GM10266 (cell line): ENCODE data around the gene PCCA.
"Not testable (repeated sequence)": the region's sequence is repeated elsewhere in the genome, so short reads cannot be mapped to it uniquely, and the experiment has no call there.

Experiments used
- DNase-seq: peaks from one replicate; pipeline ENCODE4 v3.0.0; 2012; ENCODE audit errors: extremely low spot score
- TF ChIP-seq, protein P1 (sequence below): IDR thresholded peaks from 2 replicates; pipeline ENCODE4 v1.5.1; 2012; ENCODE audit warnings: mild to moderate bottlenecking, low read depth; ENCODE audit not compliant: control insufficient read depth, insufficient read depth; ENCODE audit errors: missing control alignments

PCCA gene

DNA sequence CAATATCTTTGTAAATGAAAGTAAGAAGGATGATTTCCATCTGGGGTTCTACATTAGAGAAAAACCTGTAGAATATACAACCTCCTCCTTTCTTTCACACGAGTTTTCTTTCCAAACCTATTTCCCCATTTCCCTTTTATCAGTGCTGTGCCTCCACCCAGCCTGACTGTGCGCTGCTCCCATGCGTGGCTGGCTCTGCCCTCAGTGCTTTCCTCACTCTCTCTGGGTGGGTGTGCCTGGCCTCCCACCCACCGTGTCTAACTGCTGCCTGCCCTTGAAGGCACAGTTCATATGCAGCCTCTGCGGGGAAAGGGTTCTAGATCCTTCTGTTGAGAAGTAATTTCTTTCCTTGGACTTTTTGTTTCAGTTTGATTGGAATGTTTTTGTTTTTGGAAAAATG, 70.7 kb downstream of the PCCA start:
- DNase-seq, result no peak
- TF ChIP-seq, protein P1, sequence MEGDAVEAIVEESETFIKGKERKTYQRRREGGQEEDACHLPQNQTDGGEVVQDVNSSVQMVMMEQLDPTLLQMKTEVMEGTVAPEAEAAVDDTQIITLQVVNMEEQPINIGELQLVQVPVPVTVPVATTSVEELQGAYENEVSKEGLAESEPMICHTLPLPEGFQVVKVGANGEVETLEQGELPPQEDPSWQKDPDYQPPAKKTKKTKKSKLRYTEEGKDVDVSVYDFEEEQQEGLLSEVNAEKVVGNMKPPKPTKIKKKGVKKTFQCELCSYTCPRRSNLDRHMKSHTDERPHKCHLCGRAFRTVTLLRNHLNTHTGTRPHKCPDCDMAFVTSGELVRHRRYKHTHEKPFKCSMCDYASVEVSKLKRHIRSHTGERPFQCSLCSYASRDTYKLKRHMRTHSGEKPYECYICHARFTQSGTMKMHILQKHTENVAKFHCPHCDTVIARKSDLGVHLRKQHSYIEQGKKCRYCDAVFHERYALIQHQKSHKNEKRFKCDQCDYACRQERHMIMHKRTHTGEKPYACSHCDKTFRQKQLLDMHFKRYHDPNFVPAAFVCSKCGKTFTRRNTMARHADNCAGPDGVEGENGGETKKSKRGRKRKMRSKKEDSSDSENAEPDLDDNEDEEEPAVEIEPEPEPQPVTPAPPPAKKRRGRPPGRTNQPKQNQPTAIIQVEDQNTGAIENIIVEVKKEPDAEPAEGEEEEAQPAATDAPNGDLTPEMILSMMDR, result no peak

DNA sequence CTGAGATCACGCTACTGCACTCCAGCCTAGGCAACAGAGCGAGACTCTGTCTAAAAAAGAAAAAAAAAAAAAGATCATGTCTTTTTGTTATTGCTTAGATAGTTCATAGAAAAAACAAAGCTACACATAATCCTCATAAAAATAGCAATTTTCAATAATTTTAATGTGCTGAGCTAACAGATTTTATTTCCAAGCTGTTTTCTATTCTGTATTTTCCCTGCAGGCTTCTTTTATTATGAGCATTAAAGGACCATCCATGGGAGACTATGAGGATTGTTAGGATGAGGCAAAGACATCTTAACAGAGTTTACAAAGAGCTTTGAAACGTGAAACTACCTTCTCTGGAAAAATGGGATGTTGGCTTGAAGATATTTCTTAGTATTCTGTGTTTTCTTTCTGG, 71.6 kb downstream of the PCCA start:
- DNase-seq, result no peak
- TF ChIP-seq, protein P1, result no peak

DNA sequence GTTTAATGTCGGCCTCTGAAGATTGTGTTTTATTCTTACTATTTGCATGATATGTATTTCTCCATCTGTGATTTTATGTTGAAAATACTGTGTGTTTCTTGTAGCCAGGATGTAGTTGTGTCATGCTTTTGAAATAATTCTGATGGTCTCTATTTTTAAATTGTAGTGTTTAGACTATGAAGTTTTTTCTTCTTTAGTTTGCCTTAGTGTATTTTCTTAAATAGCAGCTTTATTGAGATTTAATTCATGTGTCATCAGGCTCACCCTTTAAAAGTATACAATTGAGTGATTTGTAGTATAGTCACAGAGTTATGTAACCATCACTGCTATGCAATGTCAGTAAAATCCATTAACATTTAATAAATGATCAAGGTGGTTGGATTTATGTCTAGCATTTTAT, 74.5 kb downstream of the PCCA start:
- DNase-seq, result no peak
- TF ChIP-seq, protein P1, result no peak

DNA sequence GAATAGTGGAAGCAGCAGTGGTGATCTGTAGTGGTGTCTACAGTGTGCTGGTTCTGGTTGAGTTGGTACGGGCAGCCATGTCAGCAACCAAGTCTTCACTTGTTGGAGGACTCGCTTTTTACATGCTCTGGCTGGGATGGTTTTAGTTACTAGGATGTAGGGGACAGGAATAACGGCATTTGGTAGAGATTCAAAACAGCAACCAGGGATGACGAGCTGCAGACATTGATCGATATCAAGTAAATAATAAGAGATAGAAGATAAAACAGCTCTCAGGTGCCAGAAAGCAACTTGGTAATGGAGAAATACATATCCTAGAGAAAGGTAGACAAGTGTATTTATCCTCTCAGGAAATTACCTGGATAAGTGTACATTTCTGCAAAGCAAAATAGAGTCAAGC, 84.3 kb downstream of the PCCA start:
- DNase-seq, result no peak
- TF ChIP-seq, protein P1, result no peak

DNA sequence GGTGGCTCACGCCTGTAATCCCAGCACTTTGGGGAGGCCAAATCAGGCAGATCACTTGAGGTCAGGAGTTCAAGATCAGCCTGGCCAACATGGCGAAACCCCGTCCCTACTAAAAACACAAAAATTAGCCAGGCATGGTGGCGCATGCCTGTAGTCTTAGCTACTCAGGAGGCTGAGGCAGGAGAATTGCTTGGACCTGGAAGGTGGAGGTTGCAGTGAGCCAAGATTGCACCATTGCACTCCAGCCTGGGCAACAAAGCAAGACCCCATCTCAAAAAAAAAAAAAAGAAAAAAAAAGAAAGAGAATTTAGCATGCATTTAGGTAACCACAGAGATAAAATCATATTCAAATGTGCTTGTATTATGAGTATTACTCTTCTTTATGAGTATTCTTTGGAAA, 85.6 kb downstream of the PCCA start:
- not testable (repeated sequence) for DNase-seq

DNA sequence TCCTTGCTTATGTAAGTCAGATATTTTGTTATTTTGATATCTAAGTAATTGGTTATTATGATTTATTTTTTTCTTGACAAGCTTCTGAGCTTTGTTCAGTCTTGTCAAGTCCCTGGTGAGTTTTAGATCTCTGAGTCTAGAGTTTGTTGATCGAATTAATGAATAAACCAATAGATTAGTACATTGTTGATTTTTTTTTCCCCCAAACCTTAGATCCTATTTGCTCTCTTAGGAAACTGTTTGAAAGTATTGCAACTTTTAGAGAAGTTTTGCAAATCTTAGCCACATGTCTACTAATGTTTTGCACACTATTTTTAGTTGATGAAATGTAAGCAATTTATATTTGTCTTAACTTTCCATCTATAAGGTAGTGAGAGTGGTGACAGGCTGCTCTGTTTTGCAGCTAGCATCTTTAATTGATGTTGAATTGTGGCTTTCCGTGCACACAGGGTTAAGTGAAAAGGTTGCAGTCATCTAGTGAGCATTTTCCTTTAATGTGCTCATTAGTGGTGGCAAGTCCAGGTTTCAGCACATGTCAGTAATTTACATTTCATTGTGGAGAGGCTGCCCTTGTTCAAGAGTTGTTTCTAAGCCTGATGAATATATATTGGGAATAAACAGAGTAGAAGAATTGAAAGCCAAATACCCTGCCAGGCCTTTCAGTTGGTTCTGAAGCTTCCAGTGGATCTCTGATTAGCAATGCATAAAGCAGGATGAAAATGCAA, 86.3 kb downstream of the PCCA start:
- DNase-seq, result no peak
- TF ChIP-seq, protein P1, result no peak

DNA sequence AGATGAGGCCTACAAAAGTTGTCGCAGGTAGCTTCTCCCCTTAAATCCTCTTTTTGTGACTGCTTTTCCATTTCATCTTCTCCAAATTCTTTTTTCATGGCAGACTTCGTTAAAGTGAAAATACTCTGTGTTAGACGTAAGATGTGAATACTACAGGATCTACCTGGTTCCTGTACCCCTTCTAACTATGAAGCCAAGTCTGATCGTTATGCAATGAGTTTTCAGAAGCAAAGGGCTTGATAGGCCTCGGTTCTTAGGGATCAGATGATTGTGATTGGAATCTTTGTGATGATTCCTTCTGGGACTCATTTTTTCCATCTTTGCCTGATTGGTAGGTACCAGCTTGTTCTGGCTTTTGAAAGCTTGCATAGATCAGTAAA, 86.9 kb downstream of the PCCA start:
- TF ChIP-seq, protein P1, result no peak
- no peak for DNase-seq
